ENCODE data around the gene TXNDC2.

TXNDC2 gene

GRCh38 chr18:9869715-9870430 is 15.9 kb upstream of the TXNDC2 start:
- peaks cover 7% of the 10 kb centered on the region for H3K36me3 Mint-ChIP-seq
- H3K4me1 Mint-ChIP-seq = no peaks in the 10 kb centered on the region

GRCh38 chr18:9870431-9871008 is 15.3 kb upstream of the TXNDC2 start:
- H3K27ac Mint-ChIP-seq = no peak overlapping the region
- H3K9me3 Mint-ChIP-seq = peaks cover 9% of the 10 kb centered on the region
- H3K27me3 Mint-ChIP-seq = peaks cover 3% of the 10 kb centered on the region
- no peak overlapping the region for H3K4me3 Mint-ChIP-seq
- no peaks in the 10 kb centered on the region for H3K4me1 Mint-ChIP-seq
- peaks cover 5% of the 10 kb centered on the region for H3K36me3 Mint-ChIP-seq

More at GRCh38 chr18:9869715-9870430, 15.9 kb upstream of the TXNDC2 start:
- H3K9me3 Mint-ChIP-seq = peaks cover 13% of the 10 kb centered on the region
- no peak overlapping the region for H3K4me3 Mint-ChIP-seq
- H3K27me3 Mint-ChIP-seq = peaks cover 1% of the 10 kb centered on the region
- no peak overlapping the region for H3K27ac Mint-ChIP-seq

GRCh38 chr18:9871244-9871746 is 14.5 kb upstream of the TXNDC2 start:
- Mint-ChIP-seq H3K9me3 (peaks cover 2% of the 10 kb centered on the region), H3K27ac (no peak overlapping the region), H3K4me1 (no peaks in the 10 kb centered on the region), H3K4me3 (no peak overlapping the region), H3K36me3 (no peaks in the 10 kb centered on the region), H3K27me3 (peaks cover 3% of the 10 kb centered on the region)

- H3K36me3 Mint-ChIP-seq = no peaks in the 10 kb centered on the region
- peaks cover 6% of the 10 kb centered on the region for H3K27me3 Mint-ChIP-seq
- no peaks in the 10 kb centered on the region for H3K9me3 Mint-ChIP-seq
- H3K27ac Mint-ChIP-seq = no peak overlapping the region
- no peaks in the 10 kb centered on the region for H3K4me1 Mint-ChIP-seq
- no peak overlapping the region for H3K4me3 Mint-ChIP-seq
Measured at GRCh38 chr18:9872823-9873222, 12.9 kb upstream of the TXNDC2 start.

GRCh38 chr18:9874728-9875127 is 11.0 kb upstream of the TXNDC2 start:
- Mint-ChIP-seq H3K4me3 (no peak overlapping the region), H3K9me3 (no peaks in the 10 kb centered on the region), H3K4me1 (no peaks in the 10 kb centered on the region), H3K27ac (no peak overlapping the region), H3K36me3 (no peaks in the 10 kb centered on the region), H3K27me3 (peaks cover 5% of the 10 kb centered on the region)

GRCh38 chr18:9876212-9876866 is 9.4 kb upstream of the TXNDC2 start:
- Mint-ChIP-seq H3K4me3 (no peak overlapping the region), H3K36me3 (no peaks in the 10 kb centered on the region), H3K27me3 (peaks cover 5% of the 10 kb centered on the region), H3K9me3 (no peaks in the 10 kb centered on the region), H3K4me1 (no peaks in the 10 kb centered on the region), H3K27ac (no peak overlapping the region)

GRCh38 chr18:9876867-9877654 is 8.7 kb upstream of the TXNDC2 start:
- no peak overlapping the region for H3K27ac Mint-ChIP-seq
- H3K9me3 Mint-ChIP-seq = no peaks in the 10 kb centered on the region
- H3K27me3 Mint-ChIP-seq = peaks cover 5% of the 10 kb centered on the region
- no peaks in the 10 kb centered on the region for H3K4me1 Mint-ChIP-seq
- H3K4me3 Mint-ChIP-seq = no peak overlapping the region
- H3K36me3 Mint-ChIP-seq = no peaks in the 10 kb centered on the region

GRCh38 chr18:9877655-9878014 is 8.1 kb upstream of the TXNDC2 start:
- no peaks in the 10 kb centered on the region for H3K4me1 Mint-ChIP-seq
- H3K36me3 Mint-ChIP-seq = no peaks in the 10 kb centered on the region
- no peak overlapping the region for H3K4me3 Mint-ChIP-seq
- H3K27ac Mint-ChIP-seq = no peak overlapping the region
- H3K27me3 Mint-ChIP-seq = peaks cover 5% of the 10 kb centered on the region
- no peaks in the 10 kb centered on the region for H3K9me3 Mint-ChIP-seq

- peaks cover 5% of the 10 kb centered on the region for H3K27me3 Mint-ChIP-seq
- no peaks in the 10 kb centered on the region for H3K4me1 Mint-ChIP-seq
- no peaks in the 10 kb centered on the region for H3K36me3 Mint-ChIP-seq
- no peak overlapping the region for H3K27ac Mint-ChIP-seq
- H3K9me3 Mint-ChIP-seq = no peaks in the 10 kb centered on the region
- no peak overlapping the region for H3K4me3 Mint-ChIP-seq
Measured at GRCh38 chr18:9878095-9878494, 7.7 kb upstream of the TXNDC2 start.

- H3K36me3 Mint-ChIP-seq = no peaks in the 10 kb centered on the region
- H3K27me3 Mint-ChIP-seq = peaks cover 5% of the 10 kb centered on the region
- no peaks in the 10 kb centered on the region for H3K9me3 Mint-ChIP-seq
- no peak overlapping the region for H3K27ac Mint-ChIP-seq
- H3K4me3 Mint-ChIP-seq = no peak overlapping the region
- H3K4me1 Mint-ChIP-seq = no peaks in the 10 kb centered on the region
Measured at GRCh38 chr18:9878783-9879242, 7.0 kb upstream of the TXNDC2 start.

GRCh38 chr18:9884090-9884489 is 1.7 kb upstream of the TXNDC2 start:
- no peaks in the 10 kb centered on the region for H3K9me3 Mint-ChIP-seq
- H3K36me3 Mint-ChIP-seq = no peaks in the 10 kb centered on the region
- H3K27ac Mint-ChIP-seq = no peak overlapping the region
- no peak overlapping the region for H3K4me3 Mint-ChIP-seq
- H3K4me1 Mint-ChIP-seq = no peaks in the 10 kb centered on the region
- H3K27me3 Mint-ChIP-seq = no peaks in the 10 kb centered on the region

GRCh38 chr18:9884532-9885140 is 1.1 kb upstream of the TXNDC2 start:
- H3K4me3 Mint-ChIP-seq = no peak overlapping the region
- H3K36me3 Mint-ChIP-seq = no peaks in the 10 kb centered on the region
- H3K27ac Mint-ChIP-seq = no peak overlapping the region
- H3K27me3 Mint-ChIP-seq = no peaks in the 10 kb centered on the region
- no peaks in the 10 kb centered on the region for H3K4me1 Mint-ChIP-seq
- H3K9me3 Mint-ChIP-seq = no peaks in the 10 kb centered on the region

- Mint-ChIP-seq H3K4me3 (no peak overlapping the region), H3K9me3 (no peaks in the 10 kb centered on the region), H3K4me1 (no peaks in the 10 kb centered on the region), H3K27ac (no peak overlapping the region), H3K27me3 (no peaks in the 10 kb centered on the region), H3K36me3 (no peaks in the 10 kb centered on the region)
Measured at GRCh38 chr18:9886005-9886348, 204 bp downstream of the TXNDC2 start.

GRCh38 chr18:9887992-9888391 is 2.2 kb downstream of the TXNDC2 start:
- Mint-ChIP-seq H3K36me3 (no peaks in the 10 kb centered on the region), H3K4me1 (no peaks in the 10 kb centered on the region), H3K27ac (no peak overlapping the region), H3K9me3 (no peaks in the 10 kb centered on the region), H3K4me3 (no peak overlapping the region), H3K27me3 (no peaks in the 10 kb centered on the region)

GRCh38 chr18:9890196-9890595 is 4.4 kb downstream of the TXNDC2 start:
- no peak overlapping the region for H3K4me3 Mint-ChIP-seq
- no peaks in the 10 kb centered on the region for H3K9me3 Mint-ChIP-seq
- no peaks in the 10 kb centered on the region for H3K4me1 Mint-ChIP-seq
- H3K36me3 Mint-ChIP-seq = no peaks in the 10 kb centered on the region
- no peak overlapping the region for H3K27ac Mint-ChIP-seq
- H3K27me3 Mint-ChIP-seq = no peaks in the 10 kb centered on the region

All from activated naive CD4-positive, alpha-beta T cell treated with anti-CD3 and anti-CD28 coated beads, Interleukin-2, amount 50 U/mL, for 24 hours (primary cell).